NCI-H524 (cell line): ENCODE results near the gene RPL36.
"Not testable (repeated sequence)": the region's sequence is repeated elsewhere in the genome, so short reads cannot be mapped to it uniquely, and the experiment has no call there.

ENCODE experiments used
- DNase-seq, 2 experiments: peaks; one replicate each; lab custom pipeline; 2025; lab: John Stamatoyannopoulos, UW

Gene RPL36

GRCh38 chr19:5674714-5675113, 15.4 kb upstream of the RPL36 start:
- no peak for DNase-seq

- DNase-seq = peak; percentile 35 to 63
Observed at GRCh38 chr19:5676105-5676771, 13.9 kb upstream of the RPL36 start.

- DNase-seq = no peak
Observed at GRCh38 chr19:5676772-5677105, 13.4 kb upstream of the RPL36 start.

GRCh38 chr19:5677136-5677535, 13.0 kb upstream of the RPL36 start:
- no peak for DNase-seq

GRCh38 chr19:5677580-5677979, 12.5 kb upstream of the RPL36 start:
- no peak for DNase-seq

- DNase-seq = no peak
Observed at GRCh38 chr19:5678071-5678718, 11.9 kb upstream of the RPL36 start.

- DNase-seq = peak in 1 of 2 experiments; percentile 56
Observed at GRCh38 chr19:5679289-5680083, 10.6 kb upstream of the RPL36 start.

- no peak for DNase-seq
Observed at GRCh38 chr19:5680084-5680436, 10.0 kb upstream of the RPL36 start.

- peak; percentile 99 to 100 for DNase-seq
Observed at GRCh38 chr19:5680437-5681368, 9.4 kb upstream of the RPL36 start, which contains the start of the genes HSD11B1L and MICOS13. Gene HSD11B1L (plus strand): TSS chr19:5681027. CDS start chr19:5684833, 3,806 bp downstream. Gene MICOS13 (minus strand): TSS chr19:5680516. CDS start chr19:5680486, 30 bp downstream.

- peak in 1 of 2 experiments; percentile 69 for DNase-seq
Observed at GRCh38 chr19:5681391-5682106, 8.5 kb upstream of the RPL36 start.

- DNase-seq = no peak
Observed at GRCh38 chr19:5682107-5682482, 8.0 kb upstream of the RPL36 start.

- no peak for DNase-seq
Observed at GRCh38 chr19:5683177-5683886, 6.8 kb upstream of the RPL36 start.

- no peak for DNase-seq
Observed at GRCh38 chr19:5684694-5685430, 5.2 kb upstream of the RPL36 start.

GRCh38 chr19:5686326-5686646, 3.8 kb upstream of the RPL36 start:
- no peak for DNase-seq

GRCh38 chr19:5686647-5687359, 3.3 kb upstream of the RPL36 start:
- DNase-seq = peak; percentile 87 to 92

GRCh38 chr19:5687360-5688198, 2.5 kb upstream of the RPL36 start:
- DNase-seq = no peak

- not testable (repeated sequence) for DNase-seq
Observed at GRCh38 chr19:5688262-5688881, 1.7 kb upstream of the RPL36 start.
